ENCODE results near the gene STAT3.

DNA sequence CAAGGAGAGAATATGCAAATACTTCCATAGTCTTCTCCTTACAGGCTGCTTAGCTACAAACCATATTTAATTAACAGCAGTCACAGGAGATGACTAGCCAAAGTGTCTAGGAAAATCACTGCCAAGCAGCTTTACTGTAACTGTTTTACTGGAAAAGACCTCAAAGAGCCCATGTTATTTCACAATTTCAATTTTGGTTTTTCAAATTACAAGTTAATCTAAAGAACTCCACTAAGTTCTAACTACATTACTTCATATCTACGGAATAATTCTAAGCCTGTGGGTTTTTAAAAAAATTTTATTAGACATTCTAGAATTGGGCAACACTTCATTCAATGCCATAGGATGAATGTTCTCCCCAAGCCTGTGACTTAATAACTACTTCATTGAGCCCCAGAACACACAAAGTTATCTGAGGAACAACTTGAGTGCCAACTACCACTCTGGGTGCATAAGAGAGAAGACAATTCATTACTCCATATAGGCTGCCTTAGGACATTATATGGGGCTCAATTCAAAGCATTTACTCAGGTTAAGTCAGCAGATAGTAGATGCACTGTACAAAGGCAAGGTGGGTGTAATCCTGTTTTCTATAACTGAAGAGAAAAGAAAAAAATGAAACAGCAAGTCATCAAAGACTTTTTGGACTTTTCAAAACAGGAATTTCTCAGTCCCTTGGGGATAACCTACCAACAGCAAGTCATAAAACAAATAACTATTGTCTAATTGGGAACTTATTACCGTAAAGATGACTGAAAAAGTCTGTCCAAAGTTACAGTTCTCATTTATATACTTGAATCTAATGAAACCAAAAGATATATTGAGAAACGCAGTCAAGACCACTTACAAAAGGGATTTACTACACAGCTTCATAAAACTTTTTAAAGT, 33.0 kb downstream of the STAT3 start:
- no peak for TF ChIP-seq NCOA2 (CRISPR knock-in tag; IDR thresholded peaks at IDR 0.05)
- TF ChIP-seq ZNF816 (CRISPR knock-in tag; IDR thresholded peaks at IDR 0.05; ENCODE audit: borderline replicate concordance): no peak
- TF ChIP-seq ZNF264 (CRISPR knock-in tag; IDR thresholded peaks at IDR 0.05): no peak
- TF ChIP-seq, protein P1, sequence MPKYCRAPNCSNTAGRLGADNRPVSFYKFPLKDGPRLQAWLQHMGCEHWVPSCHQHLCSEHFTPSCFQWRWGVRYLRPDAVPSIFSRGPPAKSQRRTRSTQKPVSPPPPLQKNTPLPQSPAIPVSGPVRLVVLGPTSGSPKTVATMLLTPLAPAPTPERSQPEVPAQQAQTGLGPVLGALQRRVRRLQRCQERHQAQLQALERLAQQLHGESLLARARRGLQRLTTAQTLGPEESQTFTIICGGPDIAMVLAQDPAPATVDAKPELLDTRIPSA (CRISPR knock-in tag; IDR thresholded peaks at IDR 0.05; ENCODE audit: borderline replicate concordance): no peak
